NCI-H82 (cell line): ENCODE results near the gene ANAPC2.

Source experiments
- DNase-seq: peaks from one replicate; lab custom pipeline; 2025; lab: John Stamatoyannopoulos, UW

ANAPC2 gene

GRCh38 chr9:137227054-137227852, 38.9 kb upstream of the ANAPC2 start, which contains the start of gene RNF224:
RNF224 (plus strand) TSS chr9:137227502; CDS start chr9:137228336, 834 bp downstream.
- DNase-seq: peak; percentile 90

DNA sequence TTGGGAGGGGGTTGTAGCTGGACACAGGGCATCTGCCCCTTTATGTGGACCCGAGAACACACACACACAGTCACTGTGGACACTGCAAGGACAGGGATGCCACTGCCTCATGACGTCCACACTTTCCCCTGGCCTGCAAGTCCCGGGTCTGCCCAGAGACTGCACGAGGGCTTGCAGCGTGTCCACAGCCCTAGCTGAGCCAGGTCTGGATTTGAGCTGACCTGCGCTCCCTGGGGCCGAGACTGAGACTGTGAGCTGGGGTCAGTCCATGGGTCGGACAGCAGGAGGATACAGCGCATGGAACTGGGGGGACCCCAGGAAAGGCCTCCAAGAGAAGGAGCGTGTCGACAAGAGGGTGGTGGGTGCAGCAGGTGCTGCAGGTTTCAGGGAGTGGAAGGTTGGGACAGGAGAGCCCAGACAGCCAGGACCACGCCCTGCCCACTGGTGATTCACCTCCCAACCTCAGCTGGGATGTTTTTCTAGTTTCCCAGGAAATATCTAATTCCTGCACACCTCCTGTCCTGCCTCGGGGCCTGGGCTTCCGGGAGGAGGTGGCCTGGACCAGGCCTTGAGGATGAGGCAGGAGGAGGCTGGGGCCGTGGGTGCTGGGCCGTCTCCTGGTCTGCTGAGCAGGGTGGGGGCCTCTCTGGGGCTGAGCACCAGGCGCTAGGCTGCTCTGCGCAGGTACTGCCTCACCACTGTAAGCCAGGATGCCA, 38.1 kb upstream of the ANAPC2 start:
- DNase-seq: no peak

DNA sequence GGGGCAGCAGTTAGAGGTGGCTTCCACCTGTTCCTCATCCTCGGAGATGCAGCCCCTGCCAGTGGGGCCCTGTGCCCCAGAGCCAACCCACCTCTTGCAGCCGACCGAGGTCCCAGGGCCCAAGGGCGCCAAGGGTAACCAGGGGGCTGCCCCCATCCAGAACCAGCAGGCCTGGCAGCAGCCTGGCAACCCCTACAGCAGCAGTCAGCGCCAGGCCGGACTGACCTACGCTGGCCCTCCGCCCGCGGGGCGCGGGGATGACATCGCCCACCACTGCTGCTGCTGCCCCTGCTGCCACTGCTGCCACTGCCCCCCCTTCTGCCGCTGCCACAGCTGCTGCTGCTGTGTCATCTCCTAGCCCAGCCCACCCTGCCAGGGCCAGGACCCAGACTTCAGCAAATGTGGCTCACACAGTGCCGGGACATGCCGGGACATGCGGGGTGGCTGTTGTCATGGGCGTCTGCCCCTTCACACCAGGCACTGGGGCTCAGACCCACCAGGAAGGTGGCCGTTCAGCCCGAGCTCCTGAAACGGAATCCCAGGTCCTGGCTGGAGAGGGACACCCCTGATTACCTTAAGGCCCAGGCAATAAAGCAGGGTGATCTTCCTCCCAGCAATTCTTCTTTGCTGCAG, 37.5 kb upstream of the ANAPC2 start:
- DNase-seq: no peak

DNA sequence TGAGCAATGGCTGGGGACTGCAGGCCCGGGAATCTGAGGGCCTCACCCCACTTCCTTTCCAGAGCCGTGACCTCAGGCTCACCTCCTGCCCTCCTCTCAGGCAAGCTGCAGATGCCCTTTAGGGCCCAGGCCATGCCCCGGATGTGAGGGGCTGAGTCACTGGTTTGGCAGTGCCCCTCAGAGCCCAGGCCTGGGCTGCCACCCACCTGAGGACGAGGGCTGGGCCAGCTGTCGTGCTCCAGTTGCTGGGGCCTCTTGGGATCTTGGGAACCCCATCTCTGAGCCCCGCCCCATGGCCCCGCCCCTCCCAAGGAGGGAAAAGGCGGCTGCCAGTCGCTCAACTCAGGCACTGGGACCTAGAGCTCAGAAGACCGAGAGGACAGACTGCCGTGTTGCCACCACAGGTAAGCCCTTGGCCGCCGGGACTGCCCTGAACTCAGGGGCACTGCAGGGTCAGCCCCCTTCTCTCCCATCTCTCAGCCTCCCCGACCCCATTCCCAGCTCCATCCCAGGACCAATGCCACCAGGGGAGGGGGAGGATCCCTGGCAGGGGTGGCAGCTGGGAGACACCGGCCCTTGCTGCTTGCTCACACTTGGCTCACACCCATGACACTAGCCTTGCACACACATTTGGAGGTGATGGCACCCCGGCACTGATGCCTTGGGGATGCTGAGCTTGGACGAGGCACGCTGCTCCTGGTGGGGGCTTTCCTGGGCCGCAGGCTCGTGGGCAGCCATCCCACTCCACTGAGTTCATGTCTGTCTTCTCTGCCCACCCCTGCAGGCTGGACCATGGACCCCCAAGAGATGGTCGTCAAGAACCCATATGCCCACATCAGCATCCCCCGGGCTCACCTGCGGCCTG, 36.7 kb upstream of the ANAPC2 start, which contains the start of gene CYSRT1:
Gene CYSRT1 (plus strand): TSS at position 345 of the 865 bp plus-strand sequence. CDS start 448 bp downstream, at position 793.
- no peak for DNase-seq

GRCh38 chr9:137223078-137223970, 35.0 kb upstream of the ANAPC2 start:
- DNase-seq: peak; percentile 99

- peak; percentile 59 for DNase-seq
These were observed 34.1 kb upstream of the ANAPC2 start, which contains the start of gene RNF208 for GRCh38 chr9:137222190-137223077. RNF208 (minus strand) TSS chr9:137222240; CDS start chr9:137221212, 1,028 bp downstream.

- peak; percentile 23 for DNase-seq
These were observed 33.2 kb upstream of the ANAPC2 start for GRCh38 chr9:137221506-137222111.

DNA sequence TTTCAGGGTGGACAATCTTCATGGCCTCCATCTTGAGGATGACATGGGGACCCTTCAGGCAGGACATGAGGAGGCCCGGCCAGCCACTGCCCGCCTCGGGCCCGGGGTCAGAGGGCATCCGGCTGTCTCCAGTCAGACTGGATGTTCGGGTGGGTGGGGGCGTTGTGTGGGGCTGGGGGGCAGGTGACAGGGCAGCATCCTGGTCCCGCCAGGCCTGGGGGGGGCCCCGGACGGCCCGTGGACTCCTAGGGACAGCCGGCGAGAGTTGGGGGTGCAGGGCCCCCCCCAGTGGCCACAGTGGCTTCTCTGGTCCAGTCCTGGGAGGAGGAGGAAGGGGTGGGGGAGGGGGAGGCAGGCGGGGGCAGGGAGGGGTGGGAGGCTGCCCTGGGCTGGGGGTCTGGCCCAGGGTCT, 32.7 kb upstream of the ANAPC2 start:
- no peak for DNase-seq

GRCh38 chr9:137220317-137221094, 32.1 kb upstream of the ANAPC2 start:
- DNase-seq: no peak

GRCh38 chr9:137219757-137220316, 31.5 kb upstream of the ANAPC2 start:
- no peak for DNase-seq

GRCh38 chr9:137218754-137219271, 30.5 kb upstream of the ANAPC2 start:
- no peak for DNase-seq

- no peak for DNase-seq
These were observed 29.9 kb upstream of the ANAPC2 start for GRCh38 chr9:137218212-137218753.

DNA sequence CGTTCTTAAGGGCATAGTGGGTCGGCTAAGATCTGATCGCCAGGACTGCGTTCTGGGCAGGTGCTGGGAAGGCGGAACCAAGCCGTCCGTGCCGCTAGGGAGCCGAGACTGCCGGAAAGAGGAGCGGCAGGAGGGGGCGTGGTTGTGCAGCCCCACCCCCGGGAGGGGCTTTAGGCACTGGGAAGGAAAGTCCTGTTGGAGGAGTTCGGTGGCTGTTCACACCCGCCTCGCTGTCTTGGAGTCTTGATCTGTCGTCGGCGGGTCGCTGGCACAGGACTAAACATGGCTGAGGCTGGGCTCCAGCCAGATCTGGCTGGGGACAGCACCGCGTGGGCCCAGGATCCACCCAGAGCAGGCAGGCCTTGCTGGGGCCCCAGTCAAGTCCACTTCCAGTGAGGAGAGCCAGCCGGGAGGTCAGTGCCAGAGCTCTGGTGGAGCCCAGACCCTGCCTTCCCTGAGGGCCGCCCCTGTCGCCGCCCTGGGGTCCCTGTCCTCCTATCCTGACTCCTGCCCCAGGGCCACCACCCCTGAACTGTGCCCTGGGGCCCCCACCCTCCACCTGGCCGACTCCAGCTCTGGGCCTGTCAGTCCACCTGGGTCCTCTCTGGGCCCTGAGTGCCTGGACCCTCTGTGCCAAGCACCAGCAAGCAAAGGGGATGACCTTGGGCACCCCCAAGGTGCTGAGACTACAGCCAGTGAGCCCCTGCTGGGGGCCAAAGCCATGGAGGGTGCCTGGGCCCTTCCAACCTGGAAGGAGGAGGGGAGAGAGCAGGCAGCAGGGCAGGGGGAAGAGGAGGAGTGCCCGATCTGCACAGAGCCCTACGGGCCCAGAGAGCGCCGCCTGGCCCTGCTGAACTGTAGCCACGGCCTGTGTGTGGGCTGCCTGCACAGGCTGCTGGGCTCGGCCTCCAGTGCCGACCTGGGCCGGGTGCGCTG, 29.2 kb upstream of the ANAPC2 start:
- peak; percentile 77 for DNase-seq

DNA sequence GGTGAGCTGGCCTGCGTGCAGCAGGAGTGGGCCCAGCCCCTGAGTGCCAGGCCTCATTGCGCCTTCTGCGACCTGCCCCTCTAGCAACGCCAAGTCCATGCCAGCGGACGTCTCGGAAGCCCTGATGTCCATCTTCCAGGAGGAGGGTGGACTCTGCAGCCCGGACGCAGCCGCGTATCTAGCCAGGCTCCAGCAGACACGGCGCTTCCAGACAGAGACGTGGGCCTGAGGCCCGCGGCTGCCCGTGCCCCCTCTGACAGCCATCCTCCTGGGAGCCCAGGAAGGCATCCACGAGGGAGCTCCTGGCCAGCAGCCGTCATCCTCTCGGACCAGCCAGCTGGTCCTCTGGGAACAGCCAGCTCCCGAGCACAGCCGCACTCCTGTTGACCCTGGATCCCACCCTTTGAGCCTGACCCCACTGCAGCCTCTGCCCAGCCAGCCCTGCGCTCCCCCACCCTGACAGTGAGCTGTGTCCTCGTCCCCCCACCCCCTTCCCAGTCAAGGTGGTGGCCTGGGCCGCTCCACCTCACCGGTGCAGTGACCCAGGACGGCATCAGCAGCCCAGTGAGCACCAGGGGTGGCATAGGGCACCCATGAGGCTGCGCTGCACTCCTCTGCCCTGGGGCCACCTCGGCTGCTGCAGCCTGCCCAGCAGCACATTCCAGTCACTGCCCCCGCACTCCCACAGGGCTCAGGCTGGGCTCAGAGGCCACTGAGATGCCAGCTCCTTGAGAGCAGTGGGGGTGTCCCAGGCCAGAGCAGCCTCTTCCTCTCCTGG, 28.0 kb upstream of the ANAPC2 start:
- no peak for DNase-seq

GRCh38 chr9:137215196-137215986, 27.0 kb upstream of the ANAPC2 start:
- no peak for DNase-seq
